DMS 273 (cell line): ENCODE results near the gene FNDC5.
"Not testable (repeated sequence)": the region's sequence is repeated elsewhere in the genome, so short reads cannot be mapped to it uniquely, and the experiment has no call there.

Source experiments
- DNase-seq: peaks from one replicate; lab custom pipeline; 2025; ENCODE audit not compliant: unreplicated experiment; lab: John Stamatoyannopoulos, UW

FNDC5 gene

GRCh38 chr1:32870615-32871363 is at the start of gene FNDC5:
Gene FNDC5 (minus strand): TSS chr1:32870912.
- DNase-seq: peak; percentile 66

GRCh38 chr1:32919811-32920733 is 49.4 kb upstream of the FNDC5 start:
- no peak for DNase-seq

GRCh38 chr1:32918179-32918578 is 47.5 kb upstream of the FNDC5 start:
- DNase-seq: peak; percentile 31

- DNase-seq: no peak
Measured at GRCh38 chr1:32917521-32917920, 46.8 kb upstream of the FNDC5 start.

- no peak for DNase-seq
Measured at GRCh38 chr1:32915766-32916706, 45.3 kb upstream of the FNDC5 start.

GRCh38 chr1:32910319-32910718 is 39.6 kb upstream of the FNDC5 start:
- no peak for DNase-seq

GRCh38 chr1:32907435-32907834 is 36.7 kb upstream of the FNDC5 start:
- no peak for DNase-seq

GRCh38 chr1:32906654-32907053 is 35.9 kb upstream of the FNDC5 start:
- no peak for DNase-seq

GRCh38 chr1:32905588-32905987 is 34.9 kb upstream of the FNDC5 start:
- not testable (repeated sequence) for DNase-seq

- DNase-seq: no peak
Measured at GRCh38 chr1:32904797-32905196, 34.1 kb upstream of the FNDC5 start.

- DNase-seq: no peak
Measured at GRCh38 chr1:32903991-32904785, 33.5 kb upstream of the FNDC5 start.

- DNase-seq: no peak
Measured at GRCh38 chr1:32902535-32902920, 31.8 kb upstream of the FNDC5 start.

GRCh38 chr1:32901823-32902534 is 31.3 kb upstream of the FNDC5 start:
- DNase-seq: no peak

GRCh38 chr1:32900956-32901822 is 30.5 kb upstream of the FNDC5 start, which contains the start of gene TMEM54:
Gene TMEM54 (minus strand): TSS chr1:32901389. CDS start chr1:32901238, 151 bp downstream.
- DNase-seq: peak; percentile 70

GRCh38 chr1:32900371-32900955 is 29.8 kb upstream of the FNDC5 start:
- no peak for DNase-seq

GRCh38 chr1:32899586-32900296 is 29.0 kb upstream of the FNDC5 start:
- no peak for DNase-seq

- no peak for DNase-seq
Measured at GRCh38 chr1:32898958-32899357, 28.2 kb upstream of the FNDC5 start.
